GM12892 (cell line): ENCODE measurements around the gene GRK1.

Source experiments
- POLR2A ChIP-seq: IDR thresholded peaks from 2 replicates; pipeline ENCODE4 v1.6.1; 2011; ENCODE audit warnings: low read depth, low read length, control low read depth
- POLR2AphosphoS5 ChIP-seq: IDR thresholded peaks from 2 replicates; pipeline ENCODE4 v1.6.1; 2011; ENCODE audit warnings: low read depth, low read length, control low read depth

DNA sequence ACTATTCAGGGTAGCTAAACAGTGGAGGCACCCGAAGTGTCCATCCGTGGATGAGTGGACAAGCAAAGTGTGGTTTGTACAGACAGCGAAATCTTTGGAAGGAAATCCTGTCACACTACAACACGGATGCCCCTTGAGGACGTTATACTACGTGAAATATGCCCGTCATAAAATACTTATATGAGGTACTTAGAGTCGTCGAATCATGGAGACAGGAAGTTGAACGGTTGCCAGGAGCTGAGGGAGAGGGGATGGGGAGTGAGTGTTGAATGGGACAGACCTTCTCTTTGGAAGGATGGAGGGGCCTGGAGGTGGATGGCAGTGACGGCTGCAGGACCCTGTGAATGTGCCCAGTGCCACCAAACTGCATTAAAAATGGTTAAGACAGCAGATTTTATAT, 20.6 kb upstream of the GRK1 start:
- TF ChIP-seq POLR2AphosphoS5 (no peak), POLR2A (no peak)
